ENCODE data around the gene CENPU.

The CENPU gene

DNA sequence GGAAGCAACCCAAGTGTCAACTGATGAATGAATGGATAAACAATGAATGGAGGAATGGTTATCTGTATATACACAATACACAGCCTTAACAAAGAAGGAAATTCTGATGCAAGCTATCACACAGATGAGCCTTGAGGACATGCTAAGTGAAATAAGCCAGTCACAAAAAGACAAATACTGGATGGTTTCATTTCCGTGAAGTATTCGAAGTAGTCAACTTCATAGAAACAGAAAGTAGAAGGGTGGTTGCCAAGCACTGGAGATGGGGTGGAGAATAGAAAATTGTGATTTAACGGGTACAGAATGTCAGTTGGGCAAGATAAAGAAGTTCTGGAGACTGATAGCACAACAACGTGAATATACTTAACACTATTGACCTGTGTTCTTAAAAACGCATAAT lies 28.2 kb downstream of the CENPU start:
- no peak for DNase-seq (ENCODE audit: low spot score)

DNA sequence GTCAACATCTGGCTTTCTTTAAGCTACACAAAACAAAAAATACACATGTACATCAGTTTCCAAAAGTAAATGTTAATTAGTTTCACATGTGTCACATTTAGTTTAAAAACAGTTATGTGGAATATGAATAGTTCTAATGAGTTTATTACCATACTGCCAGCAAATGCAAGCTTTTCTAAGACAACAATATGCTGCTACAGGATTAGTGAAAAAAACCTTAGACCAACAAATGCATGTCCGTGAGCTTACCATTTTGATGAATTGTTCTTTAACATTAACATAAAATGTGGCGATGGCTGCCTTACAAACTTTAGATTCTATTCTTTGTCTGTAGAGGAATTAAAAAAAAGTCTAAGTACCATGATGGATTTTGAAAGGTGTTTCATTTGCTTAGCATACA lies 31.8 kb downstream of the CENPU start:
- DNase-seq (ENCODE audit: low spot score) = no peak

GRCh38 chr4:184699941-184700340 lies 34.0 kb downstream of the CENPU start:
- DNase-seq (ENCODE audit: low spot score) = no peak

GRCh38 chr4:184697956-184698355 lies 35.9 kb downstream of the CENPU start:
- no peak for DNase-seq (ENCODE audit: low spot score)

DNA sequence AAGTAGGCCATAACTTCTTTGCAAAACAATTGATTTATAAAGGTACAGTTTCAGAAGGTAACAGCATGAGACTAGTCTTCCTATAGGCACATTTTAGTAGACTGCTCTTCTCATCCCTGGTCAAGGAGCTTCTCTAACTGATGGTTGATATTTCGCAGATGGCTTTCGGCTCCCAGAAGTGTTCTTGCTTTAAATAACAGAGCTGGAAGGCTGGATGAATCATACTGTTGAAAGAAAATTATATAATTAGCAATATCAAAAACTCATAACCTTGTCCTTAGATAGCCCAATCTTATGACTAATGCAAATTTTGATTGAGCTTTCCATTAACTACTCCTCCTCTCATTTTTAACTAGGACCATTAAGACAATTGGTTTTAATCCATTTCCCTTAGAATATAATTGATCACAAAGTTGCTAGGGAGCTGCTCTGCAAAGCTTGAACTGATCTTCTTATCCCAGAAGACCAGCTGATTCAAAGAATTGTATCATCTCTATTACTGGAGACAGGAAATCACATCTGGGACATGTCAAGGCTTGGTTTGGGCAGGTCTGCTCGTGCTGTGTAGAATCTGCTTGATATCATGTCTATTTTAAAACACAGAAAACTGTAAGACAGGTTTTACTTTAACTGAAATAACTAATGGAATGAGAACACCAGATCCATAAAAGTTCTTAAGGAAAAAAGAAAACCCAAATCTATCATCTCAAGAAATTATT lies 38.6 kb downstream of the CENPU start:
- DNase-seq (ENCODE audit: low spot score) = no peak

- DNase-seq (ENCODE audit: low spot score) = no peak
Observed at GRCh38 chr4:184694412-184694956, 39.4 kb downstream of the CENPU start.

GRCh38 chr4:184693056-184693455 lies 40.8 kb downstream of the CENPU start:
- DNase-seq (ENCODE audit: low spot score) = no peak

DNA sequence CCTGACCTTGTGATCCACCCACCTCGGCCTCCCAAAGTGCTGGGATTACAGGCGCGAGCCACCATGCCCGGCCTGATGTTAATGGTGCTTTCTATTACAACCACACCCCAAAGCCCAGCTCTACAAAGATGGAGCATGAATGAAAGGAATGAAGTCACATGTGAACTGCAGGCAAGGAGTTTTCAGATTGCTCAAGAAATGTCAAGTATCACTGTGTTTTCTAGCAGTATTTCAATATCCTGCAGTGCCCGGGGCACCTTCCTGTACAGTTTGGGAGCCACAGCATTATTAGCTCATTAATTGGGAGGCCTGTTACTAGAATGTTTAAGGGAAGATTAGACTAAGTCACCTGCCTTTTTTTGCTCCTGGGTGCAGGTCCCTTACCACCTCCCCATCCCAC lies 44.2 kb downstream of the CENPU start:
- no peak for DNase-seq (ENCODE audit: low spot score)

- DNase-seq (ENCODE audit: low spot score) = no peak
Observed at GRCh38 chr4:184688447-184688846, 45.4 kb downstream of the CENPU start.

GRCh38 chr4:184688005-184688404 lies 45.9 kb downstream of the CENPU start:
- DNase-seq (ENCODE audit: low spot score) = no peak

DNA sequence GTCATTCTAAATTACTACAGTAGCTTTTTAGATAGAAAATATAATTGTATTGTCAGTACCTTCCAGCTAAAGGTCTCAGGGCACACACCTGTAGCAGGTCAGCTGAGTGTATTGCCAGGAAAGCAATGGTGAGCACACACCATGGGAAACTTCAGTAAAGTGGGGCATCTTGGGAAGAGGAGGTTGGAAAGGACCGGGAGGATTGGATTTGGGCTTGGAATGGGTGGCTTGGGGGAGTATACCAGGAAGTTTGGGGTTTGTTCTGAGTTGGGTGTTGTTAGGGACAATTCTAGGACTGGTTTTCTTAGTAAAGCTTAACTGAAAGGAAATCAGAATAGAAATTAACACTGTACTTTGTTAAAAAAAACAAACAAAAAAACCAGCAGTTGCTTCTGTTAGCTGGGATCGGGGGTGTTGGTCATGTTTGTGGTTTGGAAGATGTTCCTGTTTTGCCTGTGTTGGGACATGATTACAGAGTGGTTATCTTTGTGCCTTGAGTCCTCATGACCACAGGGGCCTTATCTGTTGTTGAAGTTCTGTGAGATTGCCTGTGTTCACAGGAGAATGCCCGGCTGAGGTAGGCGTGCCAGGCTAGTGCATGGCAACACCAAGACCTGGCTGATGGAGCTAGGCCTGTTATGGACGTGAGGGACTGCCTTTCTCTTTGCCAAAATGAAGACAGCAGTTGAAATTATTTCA lies 49.3 kb downstream of the CENPU start:
- no peak for DNase-seq (ENCODE audit: low spot score)

GRCh38 chr4:184681916-184682315 lies 52.0 kb downstream of the CENPU start:
- no peak for DNase-seq (ENCODE audit: low spot score)

GRCh38 chr4:184680698-184681097 lies 53.2 kb downstream of the CENPU start:
- DNase-seq (ENCODE audit: low spot score) = no peak

GRCh38 chr4:184675821-184676492 lies 57.9 kb downstream of the CENPU start:
- DNase-seq (ENCODE audit: low spot score) = no peak

- no peak for DNase-seq (ENCODE audit: low spot score)
Observed at GRCh38 chr4:184675018-184675417, 58.9 kb downstream of the CENPU start.

DNA sequence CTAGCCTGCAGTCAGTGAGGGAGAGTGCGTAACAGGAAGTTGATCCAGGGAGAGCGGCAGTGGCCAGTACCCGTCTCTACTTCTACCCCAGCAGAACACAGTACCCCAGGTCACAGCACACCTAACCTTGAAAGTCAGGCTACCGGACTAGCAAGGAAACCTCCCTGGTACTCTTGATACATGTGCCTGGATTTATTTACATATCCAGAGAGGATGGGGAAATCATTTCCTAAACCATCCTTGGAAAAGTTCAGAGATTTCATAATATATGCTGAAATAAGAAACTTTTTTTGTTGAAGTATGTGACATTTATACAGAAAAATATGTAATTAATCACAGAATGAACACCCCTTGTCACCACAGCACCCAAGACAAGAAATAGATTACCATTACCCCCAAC lies 59.9 kb downstream of the CENPU start:
- DNase-seq (ENCODE audit: low spot score) = no peak

DNA sequence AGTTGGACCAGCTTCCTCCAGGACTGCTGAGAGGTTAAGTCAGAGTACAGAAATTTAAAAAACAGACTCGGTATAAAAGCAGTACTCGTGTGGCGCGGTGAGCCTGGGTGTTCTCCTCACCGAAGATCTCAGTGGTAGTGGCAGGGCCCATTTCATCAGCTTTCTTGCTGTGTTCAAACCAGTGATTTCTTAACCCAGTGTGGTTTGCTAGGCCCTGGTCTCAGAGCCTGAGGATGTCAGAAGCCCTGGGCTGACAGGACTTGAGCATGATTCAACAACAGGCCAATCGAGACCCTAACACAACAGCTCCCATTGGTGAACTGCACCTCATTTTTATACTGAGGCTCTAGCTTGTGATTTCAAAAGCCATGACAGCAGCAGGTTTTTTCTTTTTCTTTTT lies 61.2 kb downstream of the CENPU start:
- DNase-seq (ENCODE audit: low spot score) = no peak

- no peak for DNase-seq (ENCODE audit: low spot score)
Observed at GRCh38 chr4:184671101-184671500, 62.8 kb downstream of the CENPU start.

GRCh38 chr4:184669251-184669650 lies 64.6 kb downstream of the CENPU start:
- DNase-seq (ENCODE audit: low spot score) = peak; percentile 61

- DNase-seq (ENCODE audit: low spot score) = peak; percentile 3
Observed at GRCh38 chr4:184668511-184669114, 65.3 kb downstream of the CENPU start.

- no peak for DNase-seq (ENCODE audit: low spot score)
Observed at GRCh38 chr4:184668096-184668495, 65.8 kb downstream of the CENPU start.

DNA sequence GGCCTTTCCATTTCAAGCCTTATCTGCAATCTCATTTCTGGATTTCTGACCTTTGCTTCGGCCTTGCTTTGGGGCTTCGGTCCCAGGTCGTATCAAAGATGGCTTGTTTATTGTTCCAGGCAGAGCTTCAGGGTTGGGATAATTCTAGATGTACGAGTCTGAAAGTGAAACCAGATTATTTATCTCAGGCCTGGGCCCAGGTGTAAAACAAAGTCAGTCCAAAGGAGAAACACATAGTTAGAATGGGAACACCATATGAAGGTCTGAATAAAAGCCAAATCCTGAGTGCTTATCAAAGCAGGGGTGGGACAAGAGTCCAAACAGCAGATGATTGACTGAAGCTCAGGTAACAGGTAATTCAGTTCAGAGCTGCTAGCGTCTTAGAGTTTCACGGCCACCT lies 67.2 kb downstream of the CENPU start:
- no peak for DNase-seq (ENCODE audit: low spot score)
